Activated B cell treated with CpG ODN at 0.5 μM for 24 hours (primary cell): Measurements from ENCODE around the gene MKRN1. TPM values are rescaled to one million over a fixed set of nuclear protein-coding genes. Genes with fewer than 3 reads are reported as not detected.
A peak's percentile ranks its signal among the peaks of the same experiment; 100 is the strongest.

ENCODE experiments used
- ATAC-seq: fragments of 200-7000 bp; cut with Tn5 transposase; one replicate; pipeline ENCODE4 v1.10.0; 2021; ENCODE audit warnings: low read depth, mild to moderate bottlenecking, moderate library complexity
- CTCF ChIA-PET: fragments of 350-600 bp; sonication (Branson Sonifier 250); formaldehyde crosslinking; loops from one replicate; lab custom pipeline; 2021; ENCODE audit warnings: antibody characterized with exemption; lab: Charles Lee
- POLR2A ChIA-PET: fragments of 350-600 bp; sonication (Branson Sonifier 250); formaldehyde crosslinking; loops from one replicate; lab custom pipeline; 2021; ENCODE audit warnings: antibody characterized with exemption; lab: Charles Lee
- DNase-seq: peaks from one replicate; pipeline ENCODE4 v3.0.0; 2022
- H3K27ac Mint-ChIP-seq: one replicate; pipeline ENCODE4 v1.8.0; 2020; ENCODE audit warnings: mixed read lengths
- H3K27me3 Mint-ChIP-seq: one replicate; pipeline ENCODE4 v1.8.0; 2021; ENCODE audit warnings: mixed read lengths
- H3K36me3 Mint-ChIP-seq: one replicate; pipeline ENCODE4 v1.8.0; 2021; ENCODE audit warnings: low read depth, mixed read lengths
- H3K4me1 Mint-ChIP-seq: one replicate; pipeline ENCODE4 v1.8.0; 2021; ENCODE audit warnings: mixed read lengths
- H3K4me3 Mint-ChIP-seq: one replicate; pipeline ENCODE4 v1.8.0; 2020; ENCODE audit warnings: mild to moderate bottlenecking, mixed read lengths
- H3K9me3 Mint-ChIP-seq: one replicate; pipeline ENCODE4 v1.8.0; 2020; ENCODE audit warnings: mixed read lengths
- CTCF ChIP-seq: fragments of 200-600 bp; IDR thresholded peaks from one replicate; pipeline ENCODE4 v1.8.0; 2022; ENCODE audit warnings: antibody characterized with exemption, mild to moderate bottlenecking
- intact Hi-C: fragments of 100-400 bp; cut with micrococcal nuclease; formaldehyde crosslinking; loops from one replicate; pipeline ENCODE4 v1.15.1; 2024
- total RNA-seq: library from RNA; stranded (reverse); gene quantifications from 2 replicates; pipeline ENCODE4 v1.2.3, GENCODE V29; 2022

Gene MKRN1
- total RNA-seq, 1 donor from 2014 or later, result 94.3 TPM

DNA sequence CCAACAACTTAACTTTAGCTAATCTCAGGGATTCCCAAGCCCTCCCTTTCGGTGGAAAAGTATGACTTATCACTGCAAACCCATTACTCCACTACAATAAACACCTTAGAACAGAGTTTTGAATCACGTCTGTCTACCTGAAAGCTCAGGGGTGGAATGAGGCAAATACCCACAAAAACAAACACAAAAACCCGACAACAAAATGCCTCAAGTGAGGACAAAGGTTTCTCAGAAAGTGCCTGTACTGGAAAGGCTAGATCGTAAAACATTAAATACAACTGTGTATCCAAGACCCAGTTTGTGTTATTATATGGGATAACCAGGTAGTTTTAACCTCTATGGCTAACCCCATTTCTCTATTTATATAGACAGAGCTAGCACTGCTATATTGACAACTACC, 26.0 kb downstream of the MKRN1 start:
- Mint-ChIP-seq H3K4me1 (peaks cover 16% of the 10 kb centered on the region), H3K27me3 (no peaks in the 10 kb centered on the region), H3K9me3 (no peaks in the 10 kb centered on the region), H3K36me3 (peaks cover 62% of the 10 kb centered on the region), H3K4me3 (no peak overlapping the region), H3K27ac (no peak overlapping the region)
- DNase-seq, result no peak
- TF ChIP-seq CTCF, result no peak
- ChIA-PET POLR2A (no interaction called here), CTCF (no interaction called here)
- intact Hi-C loops, result no loop called here
- no peak for ATAC-seq

DNA sequence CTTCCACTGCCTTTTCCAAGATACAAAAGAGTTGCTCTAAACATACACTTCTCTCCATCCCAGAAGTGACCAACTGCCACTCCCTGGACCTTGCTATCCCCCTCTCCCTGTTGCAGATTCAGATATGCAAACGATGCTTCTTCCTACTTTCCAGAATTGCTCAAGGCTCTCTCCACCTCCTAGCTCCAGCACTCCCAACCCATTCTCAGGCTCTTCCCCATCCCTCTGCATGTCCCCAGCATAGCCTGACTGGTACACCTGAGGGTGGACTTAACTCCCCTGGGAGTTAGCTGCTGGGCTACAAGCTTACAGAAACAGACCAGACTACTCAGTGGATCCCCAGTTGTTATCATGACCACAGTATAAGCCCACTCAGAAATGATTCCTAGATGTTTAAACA, 27.6 kb downstream of the MKRN1 start:
- DNase-seq, result no peak
- ChIA-PET CTCF (no interaction called here), POLR2A (no interaction called here)
- Mint-ChIP-seq H3K4me1 (peaks cover 23% of the 10 kb centered on the region), H3K9me3 (no peaks in the 10 kb centered on the region), H3K36me3 (peaks cover 51% of the 10 kb centered on the region), H3K27me3 (no peaks in the 10 kb centered on the region), H3K27ac (peak overlapping the region; percentile 3), H3K4me3 (no peak overlapping the region)
- ATAC-seq, result no peak
- intact Hi-C loops, result no loop called here
- TF ChIP-seq CTCF, result no peak

GRCh38 chr7:140448781-140449480, 30.4 kb downstream of the MKRN1 start:
- ChIA-PET CTCF (no interaction called here), POLR2A (no interaction called here)
- no peak overlapping the region for H3K4me3 Mint-ChIP-seq
- no peaks in the 10 kb centered on the region for H3K9me3 Mint-ChIP-seq
- intact Hi-C loops, result loop anchor here (10.0 kb wide), 1 partner anchor 54 kb away; the partner anchor contains the start of gene SLC37A3
- no peaks in the 10 kb centered on the region for H3K27me3 Mint-ChIP-seq
- ATAC-seq, result no peak
- peaks cover 24% of the 10 kb centered on the region for H3K4me1 Mint-ChIP-seq
- no peak for DNase-seq
- no peak overlapping the region for H3K27ac Mint-ChIP-seq
- peaks cover 23% of the 10 kb centered on the region for H3K36me3 Mint-ChIP-seq
- no peak for TF ChIP-seq CTCF

DNA sequence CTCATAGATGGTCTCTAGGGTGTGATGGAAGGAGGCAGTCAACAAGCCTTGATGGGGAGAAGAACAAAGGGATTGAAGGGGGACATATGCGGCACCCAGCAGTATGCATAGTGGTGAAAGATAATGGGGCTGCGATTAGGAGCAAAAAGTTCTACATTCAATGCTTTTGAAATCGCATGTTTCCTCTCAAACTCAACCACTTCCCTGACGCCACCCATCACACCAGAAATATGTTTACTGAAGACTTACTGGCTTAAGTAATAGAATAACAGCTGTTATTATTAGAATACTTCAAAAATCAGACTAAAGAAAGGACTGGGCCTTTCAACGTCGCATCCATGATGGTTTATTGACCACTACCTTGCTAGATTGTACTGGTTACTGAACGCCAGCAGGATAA, 31.5 kb downstream of the MKRN1 start:
- Mint-ChIP-seq H3K36me3 (peaks cover 14% of the 10 kb centered on the region), H3K27ac (no peak overlapping the region), H3K4me1 (peaks cover 24% of the 10 kb centered on the region), H3K9me3 (no peaks in the 10 kb centered on the region), H3K27me3 (no peaks in the 10 kb centered on the region), H3K4me3 (no peak overlapping the region)
- intact Hi-C loops, result loop anchor here (10.0 kb wide), 1 partner anchor 53 kb away; the partner anchor contains the start of gene SLC37A3
- CTCF ChIA-PET, result no interaction called here
- POLR2A ChIA-PET, result no interaction called here
- DNase-seq, result no peak
- no peak for TF ChIP-seq CTCF
- ATAC-seq, result no peak

- Mint-ChIP-seq H3K4me1 (peaks cover 21% of the 10 kb centered on the region), H3K27ac (no peak overlapping the region), H3K9me3 (no peaks in the 10 kb centered on the region), H3K4me3 (no peak overlapping the region), H3K27me3 (no peaks in the 10 kb centered on the region), H3K36me3 (peaks cover 2% of the 10 kb centered on the region)
- POLR2A ChIA-PET, result no interaction called here
- CTCF ChIA-PET, result no interaction called here
- TF ChIP-seq CTCF, result no peak
- ATAC-seq (no peak), DNase-seq (no peak)
- intact Hi-C loops, result loop anchor here (10.0 kb wide), 1 partner anchor 52 kb away; the partner anchor contains the start of gene SLC37A3
These were observed 32.8 kb downstream of the MKRN1 start for GRCh38 chr7:140446467-140446866.
